Activated naive CD4-positive, alpha-beta T cell treated with anti-CD3 and anti-CD28 coated beads for 36 hours (primary cell): ENCODE results near the gene UBE2J1. TPM values are rescaled to one million over a fixed set of nuclear protein-coding genes. Genes with fewer than 3 reads are reported as not detected.

Experiments used
- CTCF ChIA-PET: fragments of 350-600 bp; sonication (Branson Sonifier 250); formaldehyde crosslinking; loops from one replicate; lab custom pipeline; 2021; ENCODE audit warnings: antibody characterized with exemption; lab: Charles Lee
- DNase-seq: peaks from one replicate; pipeline ENCODE4 v3.0.0-alpha.2; 2020
- H3K27ac Mint-ChIP-seq: one replicate; pipeline ENCODE4 v1.8.0; 2021; ENCODE audit warnings: mild to moderate bottlenecking, mixed read lengths
- H3K27me3 Mint-ChIP-seq: one replicate; pipeline ENCODE4 v1.8.0; 2021; ENCODE audit warnings: low read depth, mixed read lengths
- H3K36me3 Mint-ChIP-seq: one replicate; pipeline ENCODE4 v1.8.0; 2021; ENCODE audit warnings: low read depth, mixed read lengths
- H3K4me1 Mint-ChIP-seq: one replicate; pipeline ENCODE4 v1.8.0; 2021; ENCODE audit warnings: low read depth, mixed read lengths
- H3K4me3 Mint-ChIP-seq: one replicate; pipeline ENCODE4 v1.8.0; 2021; ENCODE audit warnings: mild to moderate bottlenecking, moderate library complexity, mixed read lengths
- H3K9me3 Mint-ChIP-seq: one replicate; pipeline ENCODE4 v1.8.0; 2021; ENCODE audit warnings: mixed read lengths
- intact Hi-C: fragments of 100-400 bp; cut with micrococcal nuclease; formaldehyde crosslinking; loops from one replicate; pipeline ENCODE4 v1.15.1; 2023
- total RNA-seq, 2 experiments: library from RNA; stranded (reverse); gene quantifications; one replicate each; pipeline ENCODE4 v1.2.3, GENCODE V29; 2021

Gene UBE2J1
- total RNA-seq, 2 experiments from 2014 or later, result 10.8 to 10.9 TPM

DNA sequence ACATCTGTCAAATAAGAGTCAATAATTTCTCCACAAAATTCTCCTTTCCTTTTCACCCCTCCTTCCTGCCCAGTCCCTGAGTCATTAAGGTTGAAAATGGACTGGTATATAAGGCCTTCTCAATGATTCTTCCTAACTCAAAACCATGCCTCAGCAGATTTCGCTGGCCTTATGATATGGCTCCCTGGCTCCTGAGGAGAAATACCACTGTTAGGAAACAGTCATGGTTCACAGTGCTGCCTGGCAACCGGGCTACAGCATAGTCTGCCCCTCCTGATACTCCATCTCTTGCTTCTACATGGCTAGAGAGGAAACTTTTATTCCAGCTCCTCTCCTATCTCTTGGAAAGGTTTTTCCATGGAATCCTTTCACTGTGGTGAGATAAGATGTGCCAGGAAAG lies 4.7 kb downstream of the UBE2J1 start:
- Mint-ChIP-seq H3K27me3 (no peaks in the 10 kb centered on the region), H3K9me3 (peaks cover 1% of the 10 kb centered on the region), H3K4me3 (no peak overlapping the region), H3K27ac (no peak overlapping the region), H3K36me3 (peaks cover 2% of the 10 kb centered on the region), H3K4me1 (peaks cover 39% of the 10 kb centered on the region)
- no peak for DNase-seq
- intact Hi-C loops, result no loop called here
- CTCF ChIA-PET, result interaction anchor here (1.0 to 5.6 kb wide), 5 partner anchors 10 to 25 kb away, joined by 4 to 42 read pairs (median 5); no protein-coding TSS in a partner anchor

DNA sequence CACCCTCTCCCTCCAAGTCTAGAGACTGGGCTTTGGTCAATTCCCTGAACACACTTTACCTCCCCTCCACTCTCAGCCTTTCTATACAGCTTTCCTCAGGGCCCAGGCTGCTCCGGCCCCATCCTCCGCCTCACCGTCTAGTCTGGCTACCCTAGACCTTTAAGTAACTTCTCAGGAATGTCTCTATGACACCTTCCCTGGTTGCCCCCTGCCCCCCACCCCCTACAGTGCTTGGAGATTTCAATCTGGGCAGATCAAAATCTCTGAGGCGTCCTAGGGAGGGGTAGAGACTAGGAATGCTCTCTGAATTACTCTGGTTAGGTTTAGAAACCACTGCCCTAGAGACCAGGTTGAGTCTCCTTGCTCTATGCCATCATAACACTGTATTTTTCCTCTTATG lies 6.1 kb downstream of the UBE2J1 start:
- no peak for DNase-seq
- Mint-ChIP-seq H3K9me3 (peaks cover 1% of the 10 kb centered on the region), H3K36me3 (peaks cover 2% of the 10 kb centered on the region), H3K27me3 (no peaks in the 10 kb centered on the region), H3K27ac (no peak overlapping the region), H3K4me3 (no peak overlapping the region), H3K4me1 (peaks cover 35% of the 10 kb centered on the region)
- intact Hi-C loops, result no loop called here
- CTCF ChIA-PET, result interaction anchor here (0.6 to 5.6 kb wide), 3 partner anchors 13 to 218 kb away, joined by 3 to 42 read pairs (median 6); no protein-coding TSS in a partner anchor

DNA sequence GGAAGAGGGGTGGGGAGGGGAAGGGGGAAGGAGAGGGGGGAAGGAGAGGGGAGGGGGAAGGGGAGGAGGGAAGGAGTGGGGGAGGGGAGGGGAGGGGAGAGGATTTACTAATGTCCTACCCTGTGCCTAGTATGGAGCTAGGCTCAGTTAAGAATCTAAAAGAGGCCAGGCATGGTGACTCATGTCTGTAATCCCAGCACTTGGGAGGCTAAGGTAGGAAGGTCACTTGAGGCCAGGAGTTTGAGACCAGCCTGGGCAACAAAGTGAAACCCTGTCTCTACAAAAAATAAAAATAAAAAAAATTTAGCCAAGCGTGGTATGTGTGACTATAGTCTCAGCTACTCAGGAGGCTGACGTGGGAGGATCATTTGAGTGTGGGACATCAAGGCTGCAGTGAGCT lies 13.0 kb downstream of the UBE2J1 start:
- Mint-ChIP-seq H3K4me1 (peaks cover 7% of the 10 kb centered on the region), H3K27me3 (no peaks in the 10 kb centered on the region), H3K4me3 (no peak overlapping the region), H3K36me3 (peaks cover 15% of the 10 kb centered on the region), H3K9me3 (no peaks in the 10 kb centered on the region), H3K27ac (no peak overlapping the region)
- intact Hi-C loops, result no loop called here
- CTCF ChIA-PET, result interaction anchor here (0.6 to 1.6 kb wide), 3 partner anchors 12 to 453 kb away, joined by 4 to 6 read pairs (median 4); no protein-coding TSS in a partner anchor
- no peak for DNase-seq

DNA sequence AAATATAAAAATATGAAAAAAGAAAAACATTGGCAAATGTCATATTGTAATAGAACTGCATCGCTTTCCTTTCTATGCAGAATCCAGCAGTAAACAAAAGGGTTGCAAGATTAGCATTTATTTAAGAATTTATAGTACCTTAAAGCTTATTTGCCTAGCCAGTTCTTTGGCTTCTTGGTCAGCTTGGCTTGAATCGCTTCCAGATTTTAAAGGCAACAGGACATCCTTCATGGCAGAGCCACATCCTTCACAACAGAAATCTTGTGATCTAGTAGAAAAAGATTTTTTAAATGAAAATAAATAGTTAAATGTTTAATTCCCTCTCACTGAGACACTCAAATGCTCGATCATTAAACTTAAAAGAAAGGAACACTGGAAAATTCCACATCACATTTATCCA lies 17.4 kb downstream of the UBE2J1 start:
- no peak overlapping the region for H3K27ac Mint-ChIP-seq
- H3K9me3 Mint-ChIP-seq, result no peaks in the 10 kb centered on the region
- peaks cover 19% of the 10 kb centered on the region for H3K36me3 Mint-ChIP-seq
- no peak for DNase-seq
- H3K4me1 Mint-ChIP-seq, result no peaks in the 10 kb centered on the region
- no peak overlapping the region for H3K4me3 Mint-ChIP-seq
- intact Hi-C loops, result no loop called here
- CTCF ChIA-PET, result interaction anchor here (0.6 to 1.3 kb wide), 3 partner anchors 19 to 1127 kb away, joined by 3 read pairs; no protein-coding TSS in a partner anchor
- no peaks in the 10 kb centered on the region for H3K27me3 Mint-ChIP-seq

GRCh38 chr6:89330910-89331309 lies 21.6 kb downstream of the UBE2J1 start:
- intact Hi-C loops, result no loop called here
- Mint-ChIP-seq H3K4me1 (no peaks in the 10 kb centered on the region), H3K27me3 (no peaks in the 10 kb centered on the region), H3K36me3 (peaks cover 16% of the 10 kb centered on the region), H3K4me3 (no peak overlapping the region), H3K9me3 (no peaks in the 10 kb centered on the region), H3K27ac (no peak overlapping the region)
- no peak for DNase-seq
- CTCF ChIA-PET, result no interaction called here

DNA sequence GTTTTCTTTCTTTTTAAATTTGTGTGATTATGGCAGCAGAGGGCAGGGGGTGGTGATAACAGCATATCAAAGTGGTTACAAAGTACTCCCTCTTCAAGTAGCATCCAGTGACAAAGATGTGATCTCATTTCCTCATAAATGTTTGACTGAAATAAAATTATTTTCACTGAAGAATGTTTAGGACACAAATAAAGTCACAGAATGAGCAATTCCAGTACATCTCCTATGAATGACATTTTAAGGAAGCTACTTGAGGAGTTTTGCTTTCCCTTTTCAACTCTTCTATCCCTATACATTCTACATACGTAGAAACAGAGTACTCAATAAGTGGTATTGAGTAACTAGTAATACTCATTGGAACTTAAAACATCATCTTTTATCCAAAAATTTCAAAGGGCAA lies 23.5 kb downstream of the UBE2J1 start:
- intact Hi-C loops, result no loop called here
- Mint-ChIP-seq H3K4me1 (no peaks in the 10 kb centered on the region), H3K36me3 (peaks cover 16% of the 10 kb centered on the region), H3K27ac (no peak overlapping the region), H3K4me3 (no peak overlapping the region), H3K27me3 (no peaks in the 10 kb centered on the region), H3K9me3 (no peaks in the 10 kb centered on the region)
- CTCF ChIA-PET, result no interaction called here
- DNase-seq, result no peak

DNA sequence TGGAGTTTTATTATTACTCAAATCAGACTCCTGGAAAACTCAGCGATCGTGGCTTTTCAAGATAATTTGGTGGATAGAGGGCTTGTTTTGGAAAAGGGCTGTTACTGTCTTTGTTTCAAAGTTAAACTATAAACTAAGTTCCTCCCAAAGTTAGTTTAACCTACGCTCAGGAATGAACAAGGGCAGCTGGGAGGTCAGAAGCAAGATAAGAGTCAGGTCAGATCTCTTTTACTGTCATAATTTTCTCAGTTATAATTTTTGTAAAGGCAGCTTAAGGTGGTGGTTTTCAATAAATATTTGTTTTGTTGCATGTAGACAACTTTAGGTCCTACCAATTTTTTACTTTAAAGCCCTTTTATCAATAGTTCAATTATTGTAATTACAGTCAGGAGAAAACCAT lies 28.2 kb downstream of the UBE2J1 start:
- Mint-ChIP-seq H3K4me1 (no peaks in the 10 kb centered on the region), H3K27ac (no peak overlapping the region), H3K36me3 (peaks cover 6% of the 10 kb centered on the region), H3K27me3 (no peaks in the 10 kb centered on the region), H3K9me3 (no peaks in the 10 kb centered on the region), H3K4me3 (no peak overlapping the region)
- intact Hi-C loops, result no loop called here
- DNase-seq, result no peak
- CTCF ChIA-PET, result no interaction called here

DNA sequence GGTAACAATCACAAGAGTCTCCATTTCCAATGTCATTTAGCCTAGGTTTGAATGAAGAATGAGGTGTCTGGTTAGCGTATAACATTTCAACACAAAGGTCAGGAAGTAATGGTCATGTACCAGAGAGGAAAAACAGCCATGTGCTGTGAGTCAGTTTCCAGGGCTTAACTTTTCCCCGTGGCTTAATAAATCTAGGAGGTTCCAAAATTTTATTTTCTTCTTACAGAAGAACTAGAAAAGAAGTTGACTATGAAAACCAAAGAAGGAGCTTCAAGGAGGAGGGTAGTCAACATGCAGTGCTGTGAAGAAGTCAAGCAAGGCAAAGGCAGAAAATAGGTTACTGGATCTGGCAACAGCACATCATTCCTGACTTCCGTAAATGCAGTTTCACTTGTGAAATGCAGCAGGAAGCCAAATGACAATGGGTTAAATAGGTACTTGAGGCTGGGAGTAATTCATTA lies 29.0 kb downstream of the UBE2J1 start:
- no peak overlapping the region for H3K27ac Mint-ChIP-seq
- H3K4me1 Mint-ChIP-seq, result no peaks in the 10 kb centered on the region
- intact Hi-C loops, result no loop called here
- no peaks in the 10 kb centered on the region for H3K9me3 Mint-ChIP-seq
- H3K36me3 Mint-ChIP-seq, result peaks cover 2% of the 10 kb centered on the region
- DNase-seq, result no peak
- no peaks in the 10 kb centered on the region for H3K27me3 Mint-ChIP-seq
- CTCF ChIA-PET, result interaction anchor here (0.6 kb wide), 1 partner anchor 44 kb away, joined by 6 read pairs; no protein-coding TSS in a partner anchor
- H3K4me3 Mint-ChIP-seq, result no peak overlapping the region

GRCh38 chr6:89321131-89321970 lies 31.2 kb downstream of the UBE2J1 start:
- Mint-ChIP-seq H3K27me3 (no peaks in the 10 kb centered on the region), H3K36me3 (peaks cover 1% of the 10 kb centered on the region), H3K4me3 (no peak overlapping the region), H3K4me1 (no peaks in the 10 kb centered on the region), H3K9me3 (no peaks in the 10 kb centered on the region), H3K27ac (no peak overlapping the region)
- DNase-seq, result no peak
- CTCF ChIA-PET, result no interaction called here
- intact Hi-C loops, result no loop called here

DNA sequence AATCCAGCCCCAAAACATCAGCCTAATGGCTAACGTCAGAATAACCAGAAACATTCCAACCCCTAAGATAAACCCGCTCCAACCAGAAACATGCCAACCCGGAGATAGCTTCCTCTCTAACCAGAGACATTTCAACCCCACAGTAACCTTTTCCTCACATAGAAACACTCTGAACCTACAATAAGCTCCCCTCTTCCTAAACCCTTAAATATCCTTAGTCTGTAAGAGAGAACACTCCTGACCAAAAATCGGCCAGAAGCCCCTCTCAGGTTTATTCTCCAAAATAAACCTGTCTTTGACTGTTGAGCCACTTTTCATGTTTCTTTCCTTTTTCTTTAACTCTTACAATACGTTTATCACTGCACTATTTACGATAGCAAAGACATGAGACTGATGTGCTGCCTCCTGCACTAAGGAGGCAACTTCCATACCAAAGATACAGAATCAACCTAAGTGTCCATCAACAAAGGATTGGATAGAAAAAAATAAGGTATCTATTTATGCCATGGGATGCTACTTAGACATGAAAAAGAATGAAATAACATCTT lies 32.4 kb downstream of the UBE2J1 start:
- Mint-ChIP-seq H3K4me3 (no peak overlapping the region), H3K4me1 (no peaks in the 10 kb centered on the region), H3K27ac (no peak overlapping the region), H3K9me3 (no peaks in the 10 kb centered on the region), H3K36me3 (no peaks in the 10 kb centered on the region), H3K27me3 (no peaks in the 10 kb centered on the region)
- CTCF ChIA-PET, result no interaction called here
- intact Hi-C loops, result no loop called here
- DNase-seq, result no peak

DNA sequence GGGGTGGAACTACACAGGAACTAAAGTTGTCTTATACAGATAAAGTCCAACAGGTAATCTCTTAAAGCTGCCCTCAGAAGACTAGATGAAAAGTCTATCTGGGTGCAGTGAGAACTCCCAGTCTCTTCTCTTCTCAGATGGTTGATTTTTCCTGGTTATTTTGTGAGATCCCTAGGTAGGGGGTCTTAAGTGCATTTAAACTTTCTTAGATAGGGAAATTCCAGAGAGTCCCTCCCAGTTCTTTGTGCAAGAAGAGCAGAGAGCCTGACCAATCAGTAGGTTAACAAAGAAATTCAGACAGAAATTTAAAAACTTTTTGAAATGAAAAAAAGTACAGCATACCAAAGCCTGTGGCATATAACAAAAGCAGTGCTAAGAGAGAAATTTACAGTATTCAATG lies 35.5 kb downstream of the UBE2J1 start:
- Mint-ChIP-seq H3K4me3 (no peak overlapping the region), H3K9me3 (no peaks in the 10 kb centered on the region), H3K27me3 (no peaks in the 10 kb centered on the region), H3K4me1 (no peaks in the 10 kb centered on the region), H3K36me3 (no peaks in the 10 kb centered on the region), H3K27ac (no peak overlapping the region)
- CTCF ChIA-PET, result interaction anchor here (0.7 kb wide), 1 partner anchor 15 kb away, joined by 5 read pairs; no protein-coding TSS in a partner anchor
- no peak for DNase-seq
- intact Hi-C loops, result no loop called here

- DNase-seq, result no peak
- no peak within 1 kb of the TSS for H3K27ac Mint-ChIP-seq
- H3K27me3 Mint-ChIP-seq, result peaks cover 2% of the 10 kb centered on the region
- intact Hi-C loops, result no loop called here
- no peaks in the 10 kb centered on the region for H3K36me3 Mint-ChIP-seq
- H3K9me3 Mint-ChIP-seq, result no peaks in the 10 kb centered on the region
- no peaks in the 10 kb centered on the region for H3K4me1 Mint-ChIP-seq
- H3K4me3 Mint-ChIP-seq, result no peak within 1 kb of the TSS
- CTCF ChIA-PET, result interaction anchor here (1.4 kb wide), 1 partner anchor 56 kb away, joined by 3 read pairs; no protein-coding TSS in a partner anchor
Measured at GRCh38 chr6:89315249-89315885, 37.2 kb downstream of the UBE2J1 start, which contains the start of gene GABRR2. Gene GABRR2 (minus strand): TSS chr6:89315299. CDS start chr6:89315165, 134 bp downstream.
